Activated CD4-positive, alpha-beta T cell treated with anti-CD3 and anti-CD28 coated beads, Interleukin-2, amount 50 U/mL, for 1 hour (primary cell): ENCODE results near the gene SLC29A1.

Experiments
- DNase-seq: peaks from one replicate; pipeline ENCODE4 v3.0.0-alpha.2; 2020

Gene SLC29A1

DNA sequence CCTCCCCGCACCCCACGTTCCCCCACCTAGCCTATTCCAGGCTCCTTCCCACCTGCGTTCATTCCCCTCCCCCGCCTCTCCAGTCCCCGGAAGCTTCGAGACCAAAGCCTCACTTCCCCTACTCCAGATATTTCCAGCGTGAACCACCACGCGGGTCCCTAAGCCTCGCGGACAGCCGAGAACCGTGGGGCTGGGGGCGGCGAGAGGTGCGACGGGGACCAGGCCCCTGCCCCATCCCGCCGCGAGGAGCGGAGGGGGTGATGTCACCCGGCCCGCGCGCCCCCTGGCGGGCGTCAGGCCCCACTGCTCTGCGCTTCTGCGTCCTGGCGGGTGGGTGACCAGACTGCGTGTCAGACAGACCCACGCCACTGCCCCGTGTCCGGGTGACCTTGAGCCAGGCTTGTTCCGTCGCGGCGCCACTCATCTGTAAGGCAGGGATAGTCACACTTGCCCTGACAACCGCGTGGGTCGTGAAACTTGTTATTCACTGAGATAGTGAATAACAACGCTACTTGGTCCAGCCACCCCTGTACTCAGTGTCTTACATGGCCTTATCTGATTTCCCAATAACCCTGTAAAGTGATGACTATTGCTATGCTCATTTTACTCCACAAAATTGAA lies 14.5 kb downstream of the SLC29A1 start:
- DNase-seq = peak; percentile 75

DNA sequence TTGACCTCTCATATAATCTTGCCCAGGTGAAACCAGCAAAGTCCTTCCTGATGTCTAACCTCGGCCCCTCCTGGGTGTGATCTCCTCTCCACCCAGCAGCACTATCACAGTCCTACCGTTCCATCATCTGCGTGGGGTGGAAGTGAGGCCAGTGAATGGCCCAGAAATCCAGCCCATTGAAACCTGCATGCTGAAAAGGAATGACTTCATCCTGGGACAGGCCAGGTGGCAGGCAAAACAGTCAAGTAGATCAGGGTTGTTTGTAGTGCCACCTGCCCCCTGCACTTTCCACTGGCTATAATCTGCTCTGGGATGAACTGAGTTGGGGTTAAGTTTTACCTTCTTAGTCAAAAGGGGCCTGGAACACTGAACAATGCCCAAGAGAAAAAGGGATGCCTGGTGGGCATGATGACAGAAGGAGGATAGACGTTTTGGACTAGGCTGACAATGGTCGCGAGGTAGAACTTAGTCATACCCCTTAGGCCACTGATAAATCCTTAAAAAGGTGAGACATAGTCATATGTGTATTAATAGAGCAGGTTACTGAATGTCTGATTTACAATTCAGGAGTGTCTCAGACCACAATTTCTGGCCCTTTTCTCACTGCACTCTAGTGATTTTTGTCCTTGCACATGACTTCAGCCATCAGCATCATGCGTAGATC lies 15.4 kb downstream of the SLC29A1 start:
- no peak for DNase-seq

GRCh38 chr6:44243345-44243744 lies 19.9 kb downstream of the SLC29A1 start:
- DNase-seq = no peak

DNA sequence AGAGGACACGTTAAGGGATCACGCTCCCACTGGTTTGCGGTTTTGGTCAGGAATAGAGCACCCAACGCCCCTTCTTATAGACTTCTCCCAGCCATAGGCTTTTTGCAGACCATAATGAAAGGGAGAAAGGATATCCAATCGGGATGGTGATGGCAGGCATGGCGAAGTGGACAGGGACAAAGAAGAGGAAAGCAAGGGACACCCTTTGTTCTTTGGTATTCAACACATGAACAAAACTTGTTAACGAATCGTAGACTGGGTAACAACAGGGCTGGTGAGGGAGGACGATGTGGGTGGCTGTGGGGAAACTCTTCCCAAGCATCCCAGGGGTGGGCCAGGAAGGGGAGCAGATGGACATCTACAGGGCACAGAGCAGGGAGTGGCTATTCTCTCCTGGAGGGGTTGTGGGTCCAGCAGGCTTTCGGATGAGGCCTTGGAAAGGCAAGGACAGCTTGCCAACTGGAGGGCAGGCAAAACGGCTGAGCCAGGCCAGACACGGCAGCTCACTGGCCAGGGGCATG lies 22.1 kb downstream of the SLC29A1 start:
- DNase-seq = no peak

DNA sequence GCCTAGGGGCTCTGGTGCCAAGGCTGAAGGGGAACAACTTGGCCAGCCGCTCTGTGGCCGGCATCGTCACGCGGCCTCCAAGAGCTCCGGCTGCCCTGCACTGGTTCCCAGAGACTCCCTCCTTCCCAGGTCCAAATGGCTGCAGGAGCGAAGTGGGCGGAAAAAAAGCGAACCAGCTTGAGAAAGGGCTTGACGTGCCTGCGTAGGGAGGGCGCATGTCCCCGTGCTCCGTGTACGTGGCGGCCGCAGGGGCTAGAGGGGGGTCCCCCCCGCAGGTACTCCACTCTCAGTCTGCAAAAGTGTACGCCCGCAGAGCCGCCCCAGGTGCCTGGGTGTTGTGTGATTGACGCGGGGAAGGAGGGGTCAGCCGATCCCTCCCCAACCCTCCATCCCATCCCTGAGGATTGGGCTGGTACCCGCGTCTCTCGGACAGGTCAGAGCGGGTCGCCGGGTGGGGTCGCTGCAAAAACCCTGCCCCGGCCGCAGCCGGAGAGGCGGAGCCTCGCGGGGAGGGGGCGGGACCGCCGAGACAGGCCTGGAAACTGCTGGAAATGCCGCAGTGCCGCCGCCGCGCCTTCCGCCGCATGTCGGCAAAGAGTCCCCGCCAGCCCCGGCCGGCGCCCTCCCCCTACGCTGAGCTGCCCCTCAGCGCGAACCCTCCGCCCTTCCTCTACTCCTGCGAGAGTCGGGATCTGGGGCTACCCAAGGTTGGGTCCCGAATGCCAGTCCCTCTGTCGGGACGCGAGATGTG lies 22.7 kb downstream of the SLC29A1 start:
- peak; percentile 76 for DNase-seq

GRCh38 chr6:44246663-44247337 lies 23.4 kb downstream of the SLC29A1 start, which contains the start of gene HSP90AB1:
TSS of gene HSP90AB1 (plus strand) at chr6:44247101. CDS start at chr6:44248630, 1,529 bp downstream.
- peak; percentile 94 for DNase-seq

GRCh38 chr6:44247338-44248302 lies 24.2 kb downstream of the SLC29A1 start:
- DNase-seq = peak; percentile 85

DNA sequence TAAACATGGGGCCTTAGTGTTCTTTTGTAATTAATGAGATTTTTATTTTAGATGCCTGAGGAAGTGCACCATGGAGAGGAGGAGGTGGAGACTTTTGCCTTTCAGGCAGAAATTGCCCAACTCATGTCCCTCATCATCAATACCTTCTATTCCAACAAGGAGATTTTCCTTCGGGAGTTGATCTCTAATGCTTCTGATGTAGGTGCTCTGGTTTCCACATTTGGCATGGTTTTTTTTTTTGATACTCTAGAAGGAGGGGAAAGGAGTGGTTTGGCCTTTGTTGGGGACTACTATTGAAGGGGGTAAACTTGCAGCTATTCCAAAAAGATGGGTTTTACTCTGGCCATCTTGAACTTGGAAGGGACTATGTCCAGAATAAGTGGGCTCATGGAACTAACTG lies 25.2 kb downstream of the SLC29A1 start:
- DNase-seq = no peak

- DNase-seq = no peak
Observed at GRCh38 chr6:44249082-44249748, 25.8 kb downstream of the SLC29A1 start.

DNA sequence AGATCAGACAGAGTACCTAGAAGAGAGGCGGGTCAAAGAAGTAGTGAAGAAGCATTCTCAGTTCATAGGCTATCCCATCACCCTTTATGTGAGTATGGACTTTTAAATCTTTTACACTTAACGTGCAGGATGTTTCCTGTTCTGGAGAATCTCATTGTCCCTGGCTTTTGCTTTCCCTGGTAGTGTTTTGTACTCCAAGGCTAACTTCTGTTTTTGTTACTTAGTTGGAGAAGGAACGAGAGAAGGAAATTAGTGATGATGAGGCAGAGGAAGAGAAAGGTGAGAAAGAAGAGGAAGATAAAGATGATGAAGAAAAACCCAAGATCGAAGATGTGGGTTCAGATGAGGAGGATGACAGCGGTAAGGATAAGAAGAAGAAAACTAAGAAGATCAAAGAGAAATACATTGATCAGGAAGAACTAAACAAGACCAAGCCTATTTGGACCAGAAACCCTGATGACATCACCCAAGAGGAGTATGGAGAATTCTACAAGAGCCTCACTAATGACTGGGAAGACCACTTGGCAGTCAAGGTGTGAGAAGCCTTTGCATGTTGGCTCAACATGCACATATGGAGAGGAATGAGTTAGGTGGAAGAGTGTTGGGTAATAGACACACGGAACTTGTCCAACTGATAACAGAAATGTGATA lies 26.8 kb downstream of the SLC29A1 start:
- no peak for DNase-seq

DNA sequence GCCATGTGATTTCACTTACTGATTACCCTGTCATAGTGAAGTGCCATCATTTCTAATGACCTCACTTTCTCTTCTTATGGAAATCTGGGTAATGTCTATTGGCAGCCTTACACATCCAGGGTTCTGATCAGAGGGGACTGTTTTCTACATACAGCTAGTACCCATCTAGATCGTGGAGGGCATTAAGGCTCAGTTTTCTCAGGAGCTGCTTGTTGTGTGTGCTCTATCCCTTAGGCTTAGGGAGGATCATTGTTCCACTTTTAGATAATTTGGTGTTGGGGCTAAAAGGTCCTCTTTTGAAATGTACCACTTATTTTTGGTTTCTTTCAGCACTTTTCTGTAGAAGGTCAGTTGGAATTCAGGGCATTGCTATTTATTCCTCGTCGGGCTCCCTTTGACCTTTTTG lies 27.3 kb downstream of the SLC29A1 start:
- no peak for DNase-seq

- no peak for DNase-seq
Observed at GRCh38 chr6:44251576-44252524, 28.5 kb downstream of the SLC29A1 start.

DNA sequence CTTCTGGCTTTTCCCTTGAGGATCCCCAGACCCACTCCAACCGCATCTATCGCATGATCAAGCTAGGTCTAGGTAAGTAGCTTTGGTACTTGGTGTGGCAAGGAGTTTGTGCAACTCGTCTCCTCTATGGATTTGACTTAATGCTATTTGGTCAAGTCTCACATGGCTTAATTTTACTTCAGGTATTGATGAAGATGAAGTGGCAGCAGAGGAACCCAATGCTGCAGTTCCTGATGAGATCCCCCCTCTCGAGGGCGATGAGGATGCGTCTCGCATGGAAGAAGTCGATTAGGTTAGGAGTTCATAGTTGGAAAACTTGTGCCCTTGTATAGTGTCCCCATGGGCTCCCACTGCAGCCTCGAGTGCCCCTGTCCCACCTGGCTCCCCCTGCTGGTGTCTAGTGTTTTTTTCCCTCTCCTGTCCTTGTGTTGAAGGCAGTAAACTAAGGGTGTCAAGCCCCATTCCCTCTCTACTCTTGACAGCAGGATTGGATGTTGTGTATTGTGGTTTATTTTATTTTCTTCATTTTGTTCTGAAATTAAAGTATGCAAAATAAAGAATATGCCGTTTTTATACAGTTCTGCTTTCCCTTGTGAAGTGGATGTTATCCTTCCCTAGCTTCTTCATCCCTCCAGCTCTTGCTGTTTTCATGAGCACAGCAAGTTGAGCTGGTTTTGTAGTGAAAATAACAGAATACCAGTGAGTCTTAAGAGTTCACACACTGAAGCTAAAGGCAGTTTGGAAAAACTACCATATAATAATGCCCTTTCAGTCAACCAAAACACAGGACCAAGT lies 30.1 kb downstream of the SLC29A1 start:
- DNase-seq = peak; percentile 64

DNA sequence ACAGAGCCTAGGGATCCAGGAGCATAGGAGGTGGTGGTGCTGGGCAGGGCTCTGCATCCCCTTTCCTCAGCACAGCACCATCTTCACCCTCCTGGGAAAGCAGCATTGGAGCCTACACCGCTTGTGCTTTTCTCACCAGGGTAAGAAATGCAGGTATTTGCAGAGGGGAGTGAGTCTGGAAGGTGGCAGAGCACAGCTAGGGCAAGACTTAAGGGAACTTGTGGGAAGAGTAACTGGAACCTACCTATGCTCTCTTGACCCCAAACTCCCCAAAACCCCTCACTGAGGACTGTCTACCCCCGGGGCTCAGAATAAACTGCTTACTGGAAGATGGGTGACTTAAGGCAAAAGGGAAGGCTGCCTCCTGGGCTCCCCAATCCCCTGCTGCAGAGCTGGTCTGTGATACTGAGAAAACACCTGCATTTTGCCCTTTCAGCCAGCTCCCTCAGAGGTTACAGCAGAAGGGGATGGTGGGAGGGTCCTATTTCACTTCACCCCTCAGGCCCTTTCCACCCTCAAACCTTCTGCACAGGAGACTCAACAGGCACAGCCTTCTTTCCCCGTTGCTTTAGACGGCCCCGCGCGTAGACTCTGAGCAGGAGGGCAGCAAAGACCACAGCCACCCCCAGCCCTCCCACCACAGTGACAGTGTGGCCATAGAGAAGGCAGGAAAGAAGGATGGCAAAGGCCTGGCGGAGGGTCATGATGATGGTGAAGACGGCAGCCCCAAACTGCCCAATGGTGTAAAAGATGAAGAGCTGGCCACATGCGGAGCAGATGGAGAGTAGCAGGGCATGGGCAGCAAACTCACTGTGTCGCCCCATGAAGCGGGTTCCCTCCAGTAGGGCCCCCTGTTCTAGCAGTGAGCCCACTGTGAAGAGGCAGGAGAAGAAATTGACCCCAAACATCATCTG lies 31.1 kb downstream of the SLC29A1 start:
- no peak for DNase-seq

DNA sequence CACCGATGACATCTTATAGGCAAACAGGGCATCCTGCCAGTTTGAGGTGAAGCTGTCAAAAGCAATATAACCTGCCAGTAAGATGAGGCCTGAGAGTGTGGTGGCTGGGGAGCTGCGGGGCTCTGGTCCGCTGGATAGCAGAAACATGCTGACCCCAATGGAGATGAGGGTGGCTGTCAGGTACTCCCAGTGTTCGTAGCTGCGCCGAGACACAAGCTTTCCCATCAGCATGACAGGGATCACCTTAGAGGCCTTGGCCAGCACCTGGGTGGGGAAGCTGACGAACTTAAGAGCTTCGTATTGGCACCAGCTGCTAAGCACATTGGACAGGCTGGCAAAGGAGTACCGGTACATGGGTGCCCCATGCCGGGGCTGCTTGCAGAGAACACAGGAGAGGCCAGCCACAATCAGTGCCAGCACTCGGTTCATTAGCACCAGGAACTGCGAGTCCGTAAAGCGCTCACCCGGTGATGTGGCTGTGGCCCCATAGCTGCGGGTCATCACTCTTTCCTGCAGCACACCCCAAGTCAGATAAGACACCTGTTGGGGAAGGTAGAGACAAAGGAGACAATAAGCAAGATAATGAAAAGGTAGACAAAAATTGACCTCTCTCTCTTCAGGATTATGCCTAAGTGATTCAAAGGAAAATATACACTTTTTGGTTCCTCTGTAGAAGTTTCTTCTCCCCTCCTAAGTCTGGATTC lies 31.9 kb downstream of the SLC29A1 start:
- no peak for DNase-seq

GRCh38 chr6:44255871-44256774 lies 32.7 kb downstream of the SLC29A1 start:
- no peak for DNase-seq
